HG02798 (cell line): ENCODE results near the gene ADAMTSL1.

Experiments
- ATAC-seq: cut with Tn5 transposase; IDR thresholded peaks from one replicate; pipeline ENCODE4 v1.9.1; 2021; ENCODE audit warnings: mild to moderate bottlenecking; ENCODE audit not compliant: unreplicated experiment, poor library complexity

The ADAMTSL1 gene

DNA sequence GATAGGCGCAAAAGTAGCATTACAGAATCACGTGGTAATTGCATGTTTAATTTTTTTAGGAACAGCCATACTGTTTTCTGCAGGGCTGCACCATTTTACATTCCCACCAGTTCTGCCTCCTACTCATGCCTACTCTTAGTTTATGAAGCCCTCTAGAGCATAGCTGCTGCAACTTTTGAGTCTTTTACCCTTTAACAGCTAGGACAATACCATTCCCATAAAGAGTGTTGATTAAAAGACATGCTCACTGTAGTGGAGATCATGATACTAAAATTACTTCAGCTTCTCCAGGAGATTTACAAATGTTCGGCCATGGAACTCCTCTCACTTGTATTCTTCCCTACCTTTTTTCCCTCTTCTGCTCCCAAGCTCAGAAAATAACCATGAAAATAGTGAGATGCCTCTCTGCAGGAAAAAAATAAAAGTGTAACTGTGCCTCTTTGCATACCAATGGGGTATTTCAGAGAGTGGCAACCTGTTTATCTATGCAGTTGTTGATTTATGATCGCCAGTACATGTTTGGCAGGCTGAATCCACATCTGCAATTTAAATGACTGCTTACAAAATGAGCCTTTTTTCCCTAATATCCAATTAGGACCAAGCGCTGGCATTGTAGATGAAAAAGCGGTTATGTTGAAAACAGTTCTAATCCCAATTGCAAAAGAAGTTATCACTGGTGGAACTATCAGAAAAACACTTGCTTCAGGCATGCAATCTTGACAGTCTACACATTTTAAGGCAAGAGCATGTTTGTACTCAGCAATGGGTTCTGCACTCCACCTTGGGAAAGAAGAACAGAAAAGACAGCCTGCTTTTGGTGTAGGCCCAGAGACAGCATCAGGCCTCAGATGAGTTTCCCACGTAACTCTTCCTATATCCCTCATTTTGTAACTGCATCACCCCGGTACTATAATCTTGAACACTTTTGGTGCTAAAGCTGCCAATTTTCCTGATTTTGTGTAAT is 131.1 kb downstream of the ADAMTSL1 start:
- ATAC-seq = no peak

DNA sequence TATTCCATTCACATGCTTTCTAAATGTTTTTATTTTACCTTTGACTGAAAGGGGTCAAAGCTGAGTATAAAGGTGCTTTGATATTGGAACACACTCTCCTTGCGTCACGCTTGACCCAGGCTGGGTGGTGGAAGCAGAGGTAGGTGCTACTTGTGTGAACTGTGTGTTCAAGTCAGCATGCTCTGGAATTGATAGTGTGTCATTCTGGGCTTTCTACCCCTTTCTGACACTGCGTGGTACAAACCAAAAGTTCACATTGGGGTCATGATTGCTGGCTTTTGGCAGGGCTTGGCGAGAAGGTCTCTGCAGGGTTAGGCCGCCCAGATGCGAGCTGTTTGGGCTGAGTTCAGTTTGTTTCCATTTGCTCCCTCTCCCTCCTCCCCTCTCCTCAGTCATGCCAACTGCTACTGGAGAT is 131.8 kb downstream of the ADAMTSL1 start:
- no peak for ATAC-seq

DNA sequence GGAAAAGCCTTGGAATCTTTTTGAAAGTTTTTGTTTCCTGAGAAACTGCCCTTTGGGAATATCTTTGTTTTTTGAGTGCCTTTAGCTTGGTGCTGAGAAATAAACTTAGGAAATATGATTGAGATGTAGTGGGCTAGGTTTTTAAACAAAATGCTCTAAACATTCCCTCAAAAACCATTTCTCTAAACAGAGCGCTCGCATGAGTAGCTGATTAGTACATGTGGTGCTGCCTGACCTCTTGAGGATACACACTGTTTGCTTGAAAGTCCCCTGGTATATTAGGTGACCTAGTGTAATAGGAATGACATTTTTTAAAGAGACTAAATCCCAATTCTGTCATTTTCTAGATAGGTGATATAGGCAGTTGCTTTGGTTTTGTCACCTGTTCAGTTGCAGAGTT is 132.3 kb downstream of the ADAMTSL1 start:
- ATAC-seq = no peak

DNA sequence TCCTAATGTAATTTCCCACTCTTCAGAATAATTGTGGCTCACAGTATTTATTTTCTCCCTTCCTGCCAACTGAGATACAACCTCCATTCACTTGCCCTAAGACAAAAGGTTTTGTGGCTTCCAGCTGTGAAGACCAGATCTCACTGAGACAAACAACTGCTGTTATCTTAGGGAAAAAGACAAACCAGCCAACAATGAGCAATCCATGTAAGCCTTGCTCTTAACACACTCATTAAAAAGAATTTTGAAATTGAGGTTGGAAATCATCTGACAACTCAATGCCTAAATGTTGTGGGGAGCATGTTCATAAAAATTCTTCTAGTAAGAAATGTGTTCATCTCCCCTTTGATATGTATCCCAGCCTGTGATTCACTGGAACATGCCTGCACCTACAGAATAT is 132.9 kb downstream of the ADAMTSL1 start:
- ATAC-seq = no peak

DNA sequence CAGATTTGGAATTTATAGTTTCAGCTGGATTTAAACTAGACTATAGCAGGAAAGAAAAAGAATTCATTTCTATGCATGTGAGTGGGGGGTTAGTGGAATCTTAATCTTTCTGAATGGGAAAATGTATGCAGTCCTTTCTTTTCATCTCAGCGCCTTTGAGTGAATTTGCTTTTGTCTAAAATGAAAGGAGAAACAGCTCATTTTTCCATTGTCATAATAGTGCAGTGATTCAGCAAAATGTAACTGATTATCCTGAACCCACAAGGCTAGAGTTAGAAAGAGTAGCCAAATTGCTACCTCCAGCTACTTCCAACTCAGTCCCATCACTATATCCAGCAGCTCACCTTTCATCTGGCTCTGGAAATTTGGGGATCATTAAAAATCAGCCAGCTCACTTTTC is 134.4 kb downstream of the ADAMTSL1 start:
- ATAC-seq = no peak

DNA sequence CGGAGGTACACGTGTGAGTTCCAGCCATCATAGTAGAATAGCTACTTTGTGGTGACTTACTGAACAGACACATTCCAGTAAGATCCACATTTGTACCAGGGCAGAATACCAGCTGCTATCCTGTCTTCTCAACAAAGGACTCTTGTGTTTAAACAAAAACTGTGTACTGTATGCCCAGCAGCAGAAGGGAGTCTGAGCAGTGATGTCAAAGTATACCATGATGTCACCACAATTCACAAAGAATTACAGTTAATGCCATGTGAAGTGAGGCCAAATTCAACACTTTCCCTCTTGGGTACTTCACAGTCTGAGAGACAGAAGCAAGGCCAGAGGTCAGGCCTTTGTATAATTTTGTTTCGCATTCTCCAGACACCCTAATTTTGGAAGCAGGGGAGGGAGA is 137.0 kb downstream of the ADAMTSL1 start:
- ATAC-seq = no peak

DNA sequence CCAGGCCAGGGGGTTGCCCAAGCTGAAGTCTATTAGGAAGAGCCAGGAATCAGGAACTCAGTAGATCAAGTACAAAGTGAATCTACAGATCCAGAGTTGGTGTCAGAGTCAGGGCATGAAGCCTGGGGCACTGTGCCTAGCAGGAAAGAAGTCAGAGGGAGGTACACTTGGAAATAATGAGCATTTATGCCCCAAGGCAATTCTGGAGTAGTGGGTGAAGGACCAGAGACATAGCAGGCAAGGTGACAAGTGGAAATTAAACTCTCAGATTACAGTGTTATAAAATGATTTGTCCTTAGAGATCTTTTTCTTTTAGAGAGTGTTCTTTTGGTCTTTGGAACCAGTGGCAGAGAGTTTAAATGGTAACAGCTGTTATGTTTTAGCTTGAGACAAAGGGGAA is 138.0 kb downstream of the ADAMTSL1 start:
- ATAC-seq = no peak

DNA sequence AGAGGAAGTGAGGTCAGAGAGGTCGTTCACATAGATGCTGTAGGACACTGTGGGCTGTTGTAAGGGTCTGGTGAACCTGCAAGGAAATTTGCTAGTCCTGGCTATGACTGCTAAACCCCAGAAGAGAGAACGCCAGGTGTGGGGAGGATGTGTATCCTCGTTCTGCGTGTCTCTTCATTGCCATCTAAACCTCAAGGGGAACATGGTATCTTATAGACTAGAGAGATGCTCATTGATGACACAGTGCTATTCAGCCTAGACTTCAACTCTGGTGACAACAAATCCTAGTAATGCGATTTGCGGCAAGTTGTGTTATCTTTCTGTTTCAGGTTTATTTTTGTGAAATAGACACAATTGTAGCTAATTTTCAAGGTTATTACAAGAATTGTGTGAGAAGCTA is 140.2 kb downstream of the ADAMTSL1 start:
- no peak for ATAC-seq

DNA sequence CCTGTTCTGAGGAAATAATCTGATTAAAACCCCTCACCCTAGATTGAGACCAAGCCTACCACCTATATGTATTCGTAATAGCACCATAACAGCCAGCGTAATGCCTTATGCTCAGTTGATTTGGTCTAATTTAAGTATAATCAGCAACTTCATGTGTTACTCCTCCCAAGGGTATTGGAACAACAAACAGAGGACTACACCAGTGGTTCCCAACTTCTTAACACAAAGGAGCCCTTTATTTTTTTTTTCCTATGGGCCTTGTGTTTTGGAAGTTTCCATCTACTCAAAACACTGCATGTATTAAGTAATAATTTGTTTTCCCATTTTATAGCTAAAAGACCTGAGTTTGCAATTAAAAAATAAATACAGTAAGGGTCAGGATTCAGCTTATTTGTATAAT is 140.7 kb downstream of the ADAMTSL1 start:
- ATAC-seq = no peak

DNA sequence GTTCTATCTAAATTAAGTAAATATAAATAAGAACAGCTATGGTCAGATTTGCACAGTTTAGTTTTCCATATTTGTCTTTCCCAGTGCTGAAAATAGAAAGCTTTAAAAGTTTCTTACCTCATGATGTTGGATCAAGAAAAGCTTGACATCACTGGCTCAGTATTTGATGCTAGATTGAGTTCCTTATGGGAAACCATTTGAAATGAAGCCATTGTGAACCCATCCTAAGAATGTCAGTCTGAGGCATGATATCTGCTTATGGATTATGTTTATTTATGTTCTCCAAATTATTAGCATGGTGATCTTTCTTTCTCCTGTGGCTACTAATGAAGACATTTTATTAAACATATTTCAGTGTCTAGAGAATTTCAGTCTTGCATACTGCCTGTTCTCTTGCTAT is 143.0 kb downstream of the ADAMTSL1 start:
- no peak for ATAC-seq

DNA sequence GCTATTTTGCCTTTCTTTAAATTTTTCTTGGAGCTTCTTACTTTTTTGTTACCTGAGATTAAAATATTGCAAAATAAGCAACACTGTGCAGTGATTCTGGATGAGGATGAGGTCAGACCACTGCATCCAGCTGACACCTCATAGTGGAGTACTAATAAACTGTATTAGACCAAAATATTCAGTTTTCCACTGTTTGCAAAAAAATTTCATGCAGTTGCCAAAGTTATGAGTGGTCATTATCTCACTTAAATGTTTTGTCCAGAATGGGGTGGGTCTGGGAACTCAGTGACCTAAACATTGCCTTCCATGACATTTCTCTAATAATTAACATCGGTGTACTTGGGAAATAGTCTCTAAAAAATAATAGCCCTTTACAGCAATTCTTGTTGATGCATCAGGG is 143.8 kb downstream of the ADAMTSL1 start:
- no peak for ATAC-seq

DNA sequence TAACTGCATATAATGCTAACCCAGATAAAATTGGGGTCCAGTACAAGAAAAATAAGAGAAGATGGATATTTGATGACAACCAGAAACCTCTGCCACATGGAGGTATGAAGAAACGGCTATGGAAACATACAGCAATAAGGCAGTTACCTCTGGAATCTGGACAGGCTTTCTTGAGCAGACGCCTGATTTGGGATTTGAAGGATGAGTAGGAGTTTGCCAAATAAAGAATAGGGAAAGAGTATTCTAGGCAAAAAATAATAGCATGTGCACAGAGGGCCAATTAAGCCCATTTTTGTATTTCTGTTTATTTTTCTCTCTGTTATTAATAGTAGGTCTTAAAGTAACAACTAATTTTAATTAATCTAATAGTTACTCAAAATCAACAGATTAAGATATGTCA is 144.9 kb downstream of the ADAMTSL1 start:
- no peak for ATAC-seq

DNA sequence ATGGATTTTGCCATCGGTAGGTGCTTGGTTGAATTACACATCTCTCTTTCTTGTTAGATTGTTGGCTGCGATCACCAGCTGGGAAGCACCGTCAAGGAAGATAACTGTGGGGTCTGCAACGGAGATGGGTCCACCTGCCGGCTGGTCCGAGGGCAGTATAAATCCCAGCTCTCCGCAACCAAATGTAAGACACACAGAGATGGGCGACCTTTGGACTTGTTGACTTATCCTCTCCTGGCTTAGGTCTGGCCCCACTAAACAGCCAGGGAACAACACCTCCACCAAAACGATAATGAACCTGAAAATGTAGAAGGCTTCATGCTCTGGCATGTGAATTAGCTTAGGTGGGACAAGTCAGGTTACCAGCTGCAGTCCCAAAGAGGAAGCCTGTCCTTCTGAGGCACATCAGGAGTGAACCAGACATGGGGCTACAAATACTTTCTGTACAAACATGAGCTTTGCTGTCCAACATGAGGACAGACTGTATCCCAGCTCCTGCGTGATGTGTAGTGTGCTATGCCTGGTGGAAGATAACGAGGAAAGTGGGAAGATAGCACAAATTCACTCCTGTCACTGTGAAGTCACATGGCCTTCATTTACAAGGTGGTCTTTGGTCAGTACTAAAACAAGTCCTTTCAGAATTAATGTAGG is 148.4 kb downstream of the ADAMTSL1 start:
- ATAC-seq = no peak

DNA sequence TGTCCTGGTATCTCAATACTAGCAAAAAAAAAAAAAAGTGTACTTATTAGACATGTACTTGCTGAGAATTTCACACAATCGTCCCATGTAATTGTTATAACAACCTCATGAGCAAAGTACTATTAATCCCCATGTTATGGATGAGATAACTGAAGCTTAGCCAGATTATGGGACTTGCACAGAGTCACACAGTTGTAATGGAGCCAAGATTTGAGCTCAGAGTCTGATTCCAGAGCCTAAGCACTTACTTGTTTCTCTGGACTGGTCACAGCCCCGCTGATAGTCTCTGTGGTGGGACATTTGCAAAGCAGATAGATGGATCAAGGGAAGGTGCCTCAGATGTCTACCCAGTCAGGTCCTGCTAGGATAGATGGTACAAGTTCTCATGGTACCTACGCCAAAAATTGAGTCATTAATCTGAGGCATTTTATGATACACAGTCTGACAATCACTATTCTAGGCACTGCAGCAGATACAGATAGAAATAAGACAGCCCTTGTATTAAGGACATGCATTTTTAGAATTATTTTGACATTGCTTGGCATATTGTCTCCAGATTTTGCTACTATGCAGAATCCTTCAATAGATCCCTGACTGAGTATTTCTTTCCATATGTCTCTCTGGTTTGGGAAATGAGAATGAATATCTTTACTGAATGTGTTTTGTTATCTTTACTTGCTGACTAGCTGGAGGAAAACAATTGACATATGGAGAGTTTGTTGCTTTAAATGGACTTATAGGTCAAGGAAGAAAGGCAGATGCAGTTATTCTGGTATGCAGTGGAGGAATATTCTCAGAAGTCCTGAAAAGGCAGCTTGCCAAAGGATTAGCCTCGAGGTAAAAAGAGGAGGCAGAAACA is 149.5 kb downstream of the ADAMTSL1 start:
- ATAC-seq = no peak

DNA sequence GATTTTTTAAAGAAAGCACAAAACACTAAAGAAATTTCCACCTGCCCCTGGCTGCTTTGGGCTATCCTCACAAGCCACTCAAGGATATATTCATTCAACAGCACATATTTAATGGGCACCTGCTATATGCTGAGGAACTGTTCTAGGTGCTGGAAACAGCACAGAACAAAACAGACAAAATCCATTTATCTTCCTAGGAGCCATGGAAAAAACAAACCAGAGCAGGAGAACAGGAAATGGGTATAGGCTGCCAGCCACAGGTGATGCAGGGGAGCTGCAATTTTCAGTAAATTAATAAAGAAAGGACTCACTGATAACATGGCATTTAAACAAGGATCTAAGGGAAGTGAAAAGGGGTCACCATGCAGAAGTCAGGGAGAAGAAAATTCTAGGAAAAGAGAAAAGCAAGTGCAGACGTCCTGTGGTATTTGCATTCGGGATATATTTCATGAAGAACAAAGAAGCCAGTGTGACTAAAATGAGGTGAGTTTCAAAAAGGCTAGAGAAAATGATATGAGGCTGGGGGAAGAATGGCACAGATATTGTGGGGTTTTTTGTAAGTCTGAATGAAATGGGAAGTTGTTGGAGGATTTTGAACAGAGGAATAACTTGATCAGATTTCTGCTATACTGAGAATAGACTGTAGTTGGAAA is 152.2 kb downstream of the ADAMTSL1 start:
- no peak for ATAC-seq

DNA sequence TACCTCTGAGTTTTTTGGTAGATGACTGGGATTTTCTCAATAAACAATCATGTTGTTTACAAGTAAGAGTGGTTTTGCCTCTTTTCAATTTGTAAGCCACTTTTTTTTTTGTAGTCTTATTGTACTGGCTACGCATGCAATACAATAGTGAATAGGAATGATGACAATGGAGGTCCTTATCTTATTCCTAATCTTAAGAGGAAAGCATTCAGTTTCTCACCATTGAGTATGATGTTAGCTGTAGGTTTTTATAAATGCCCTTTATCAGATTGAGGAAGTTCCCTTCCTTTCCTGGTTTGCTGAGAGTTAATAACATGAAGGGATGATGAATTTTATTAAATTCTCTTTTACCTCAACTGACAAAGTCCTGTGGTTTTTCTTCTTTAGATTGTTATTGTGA is 155.2 kb downstream of the ADAMTSL1 start:
- ATAC-seq = no peak

DNA sequence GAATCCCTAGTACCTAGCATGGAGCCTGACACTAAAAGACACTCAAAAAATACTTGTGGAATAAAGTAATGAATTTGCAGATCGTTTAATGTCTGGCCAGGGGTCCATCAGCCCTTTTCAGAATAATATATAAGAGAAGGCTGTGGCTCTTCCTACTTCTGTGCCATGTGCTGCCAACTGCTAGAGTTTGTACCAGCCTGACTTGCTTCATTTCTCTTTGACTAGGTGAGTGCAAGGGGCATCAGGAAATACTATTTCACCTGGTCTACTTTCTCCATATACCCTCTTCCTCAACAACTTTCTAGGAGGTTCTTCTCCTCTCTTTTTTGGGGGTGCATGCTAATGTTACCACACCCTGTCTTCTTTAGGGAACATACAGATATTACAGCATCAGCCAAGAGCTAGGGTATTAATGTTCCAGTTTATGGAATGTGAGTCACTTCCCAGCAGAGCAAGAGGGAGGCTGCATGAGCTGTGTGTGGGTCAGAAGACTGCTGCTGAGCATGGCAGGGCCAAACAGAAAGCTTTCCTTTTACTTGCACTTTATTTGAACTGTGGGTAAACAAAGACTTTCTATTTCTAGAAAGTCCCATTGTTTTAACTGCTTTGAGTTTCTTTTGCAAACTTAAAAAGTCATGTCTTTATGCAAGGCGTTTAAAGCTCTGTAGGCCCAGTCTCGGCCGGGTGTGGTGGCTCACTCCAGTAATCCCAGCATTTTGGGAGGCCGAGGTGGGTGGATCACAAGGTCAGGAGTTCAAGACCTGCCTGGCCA is 158.9 kb downstream of the ADAMTSL1 start:
- ATAC-seq = no peak

DNA sequence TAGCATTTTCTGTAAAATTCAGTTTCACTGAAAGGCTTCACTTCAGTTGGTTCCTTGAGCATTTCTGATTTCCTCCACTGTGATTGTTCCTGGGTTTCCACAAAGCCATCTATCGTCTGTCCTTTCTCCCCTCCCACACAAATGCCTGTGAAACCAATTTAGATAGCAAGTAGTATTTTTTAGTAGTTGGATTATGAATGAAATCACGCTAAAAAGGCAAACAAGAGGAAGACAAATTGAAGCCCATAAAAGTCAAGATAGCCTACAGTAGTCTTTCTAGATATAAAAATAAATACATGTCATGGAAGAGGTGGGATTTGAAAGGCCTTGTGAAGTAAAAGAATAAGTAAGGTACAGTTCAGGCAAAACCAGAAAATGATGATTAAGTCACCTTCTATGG is 162.8 kb downstream of the ADAMTSL1 start:
- no peak for ATAC-seq

DNA sequence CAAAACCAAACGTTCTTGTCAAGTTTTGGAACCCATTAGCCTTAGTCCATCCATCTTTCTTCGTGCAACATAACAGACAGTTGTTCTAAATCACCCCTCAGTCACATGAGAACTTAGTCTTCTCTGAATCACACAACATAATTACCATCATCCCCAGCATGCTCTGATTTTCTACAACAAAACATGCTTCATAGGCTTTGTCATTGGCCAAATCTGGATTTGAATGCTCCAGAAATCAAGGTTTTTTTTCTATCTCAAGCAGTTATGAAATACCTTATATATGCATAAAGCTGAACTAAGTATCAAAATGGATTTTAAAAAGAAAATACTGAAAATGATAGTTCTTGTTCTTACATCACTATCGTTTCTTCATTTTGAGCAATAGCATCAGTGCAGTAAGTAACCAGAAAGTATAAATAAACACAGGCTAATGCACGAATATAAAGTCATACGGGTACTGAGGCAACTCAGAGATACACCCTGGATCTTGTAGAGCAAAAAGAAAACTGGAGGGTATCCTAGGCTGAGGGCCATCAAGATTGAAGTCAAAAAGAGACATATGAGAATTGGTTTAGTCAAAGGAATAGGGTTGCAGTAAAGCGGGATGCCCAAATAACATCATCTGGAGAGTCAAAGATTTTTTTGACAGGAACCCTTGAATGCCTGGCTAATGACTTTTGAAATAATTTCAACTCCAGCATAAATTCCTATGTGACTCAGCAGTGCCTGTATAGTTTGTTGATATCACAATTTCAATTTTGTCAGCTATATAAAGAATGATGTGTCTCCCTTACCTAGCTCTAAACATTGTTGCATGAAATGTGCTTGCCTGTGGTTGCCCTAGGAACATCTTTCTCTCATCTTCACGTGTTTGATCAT is 164.7 kb downstream of the ADAMTSL1 start:
- ATAC-seq = no peak
